GM12878 (cell line): ENCODE data around the gene CST8. TPM values are rescaled to one million over a fixed set of nuclear protein-coding genes. Genes with fewer than 3 reads are reported as not detected.

Experiments
- polyA plus RNA-seq, 11 experiments: library from polyadenylated mRNA; depleted of rRNA in 4 of 11; unstranded in 6 of 11; stranded (reverse) in 5 of 11; fragments of >200 nt; fragmentation: Nextera tagmentation in 4 of 11; fragmentation: Illumina TruSeq in 1 of 11; extraction: Ambion mirVana in 4 of 11; extraction: Trizol in 1 of 11; gene quantifications; 1 replicate in 1 of 11; 2 replicates in 10 of 11; pipeline versions ENCODE4 v1.2.1 to v1.2.3, GENCODE V29; 2011 to 2016; ENCODE audit warnings: inconsistent platforms in 2 of 11, missing spikeins in 2 of 11, low read depth in 1 of 11
- small RNA-seq: library from RNA; depleted of rRNA; stranded (forward); fragments of <200 nt; gene quantifications from one replicate; pipeline ENCODE3, GENCODE V24; 2014
- total RNA-seq, 4 experiments: library from RNA; depleted of rRNA in 3 of 4; stranded (reverse); fragments of >200 nt in 3 of 4; fragmentation: Illumina TruSeq in 1 of 4; extraction: Trizol in 1 of 4; gene quantifications; 2 replicates each; pipeline versions ENCODE4 v1.2.1 to v1.2.3, GENCODE V29; 2013 to 2021

The CST8 gene
- total and polyA plus RNA-seq, 10 of the 15 experiments (the other 5 are each of a cell fraction or from before 2014, with no cell fraction given): not detected

Small RNAs within 50 kb of the gene (small RNA-seq; reads per million reads assigned to genes)
- not detected for gene RF00019

Other genes with a start within 250 kb of the CST8 start
Only the 7 nearest of the 9 such genes appear.
- 61.5 and 65.2 TPM in 2 replicates for gene NXT1, start 140.3 kb upstream of the CST8 start, total RNA-seq (2014; rRNA removed)
- 32.1 and 36.3 TPM in 2 replicates for gene NXT1, start 140.3 kb upstream of the CST8 start, total RNA-seq (2014; rRNA removed; fragmentation: Illumina TruSeq; extraction: Trizol)
- gene NXT1, start 140.3 kb upstream of the CST8 start, total RNA-seq (2021): 34.4 and 36.9 TPM in 2 replicates
- gene NXT1, start 140.3 kb upstream of the CST8 start, polyA plus RNA-seq (2011; rRNA removed): 38.5 and 50.0 TPM in 2 replicates
- 37.9 and 42.6 TPM in 2 replicates for gene NXT1, start 140.3 kb upstream of the CST8 start, polyA plus RNA-seq (2014; fragmentation: Illumina TruSeq; extraction: Trizol)
- 10 to 100 TPM; 10.2 to 24.2 TPM for gene NXT1, start 140.3 kb upstream of the CST8 start, polyA plus RNA-seq (2014; fragmentation: Nextera tagmentation; extraction: Ambion mirVana)
- gene NXT1, start 140.3 kb upstream of the CST8 start, polyA plus RNA-seq (2014; rRNA removed): 59.4 and 62.1 TPM in 2 replicates
- gene NXT1, start 140.3 kb upstream of the CST8 start, polyA plus RNA-seq (2016; fragmentation: Nextera tagmentation; extraction: Ambion mirVana): 10 to 100 TPM; 59.3 to 66.7 TPM
- 8.7 and 14.0 TPM in 2 replicates for gene GZF1, start 128.9 kb upstream of the CST8 start, total RNA-seq (2014; rRNA removed)
- 7.8 and 9.9 TPM in 2 replicates for gene GZF1, start 128.9 kb upstream of the CST8 start, total RNA-seq (2014; rRNA removed; fragmentation: Illumina TruSeq; extraction: Trizol)
- 9.5 and 10.7 TPM in 2 replicates for gene GZF1, start 128.9 kb upstream of the CST8 start, total RNA-seq (2021)
- 11.7 and 19.5 TPM in 2 replicates for gene GZF1, start 128.9 kb upstream of the CST8 start, polyA plus RNA-seq (2011; rRNA removed)
- gene GZF1, start 128.9 kb upstream of the CST8 start, polyA plus RNA-seq (2014; fragmentation: Illumina TruSeq; extraction: Trizol): 6.2 and 13.5 TPM in 2 replicates
- gene GZF1, start 128.9 kb upstream of the CST8 start, polyA plus RNA-seq (2014; fragmentation: Nextera tagmentation; extraction: Ambion mirVana): 1 to 10 TPM; 2.2 to 2.4 TPM
- gene GZF1, start 128.9 kb upstream of the CST8 start, polyA plus RNA-seq (2014; rRNA removed): 9.5 and 12.4 TPM in 2 replicates
- gene GZF1, start 128.9 kb upstream of the CST8 start, polyA plus RNA-seq (2016; fragmentation: Nextera tagmentation; extraction: Ambion mirVana): 1 to 10 TPM; 6.9 to 7.1 TPM
- 7.2 and 8.8 TPM in 2 replicates for gene NAPB, start 69.6 kb upstream of the CST8 start, total RNA-seq (2014; rRNA removed)
- 7.1 and 8.6 TPM in 2 replicates for gene NAPB, start 69.6 kb upstream of the CST8 start, total RNA-seq (2014; rRNA removed; fragmentation: Illumina TruSeq; extraction: Trizol)
- 6.6 and 8.5 TPM in 2 replicates for gene NAPB, start 69.6 kb upstream of the CST8 start, total RNA-seq (2021)
- gene NAPB, start 69.6 kb upstream of the CST8 start, polyA plus RNA-seq (2011; rRNA removed): 15.9 and 23.1 TPM in 2 replicates
- gene NAPB, start 69.6 kb upstream of the CST8 start, polyA plus RNA-seq (2014; fragmentation: Illumina TruSeq; extraction: Trizol): 8.0 and 10.8 TPM in 2 replicates
- gene NAPB, start 69.6 kb upstream of the CST8 start, polyA plus RNA-seq (2014; fragmentation: Nextera tagmentation; extraction: Ambion mirVana): 1 to 10 TPM; 2.1 to 2.3 TPM
- gene NAPB, start 69.6 kb upstream of the CST8 start, polyA plus RNA-seq (2014; rRNA removed): 9.2 and 10.2 TPM in 2 replicates
- 1 to 10 TPM; 6.0 to 7.2 TPM for gene NAPB, start 69.6 kb upstream of the CST8 start, polyA plus RNA-seq (2016; fragmentation: Nextera tagmentation; extraction: Ambion mirVana)
- gene CSTL1, start 51.4 kb upstream of the CST8 start, total RNA-seq (2014; rRNA removed): not detected in 2 replicates
- not detected in 2 replicates for gene CSTL1, start 51.4 kb upstream of the CST8 start, total RNA-seq (2014; rRNA removed; fragmentation: Illumina TruSeq; extraction: Trizol)
- gene CSTL1, start 51.4 kb upstream of the CST8 start, total RNA-seq (2021): not detected in 2 replicates
- not detected in 2 replicates for gene CSTL1, start 51.4 kb upstream of the CST8 start, polyA plus RNA-seq (2011; rRNA removed)
- gene CSTL1, start 51.4 kb upstream of the CST8 start, polyA plus RNA-seq (2014; fragmentation: Illumina TruSeq; extraction: Trizol): not detected in 2 replicates
- not detected for gene CSTL1, start 51.4 kb upstream of the CST8 start, polyA plus RNA-seq (2014; fragmentation: Nextera tagmentation; extraction: Ambion mirVana)
- gene CSTL1, start 51.4 kb upstream of the CST8 start, polyA plus RNA-seq (2014; rRNA removed): not detected in 2 replicates
- gene CSTL1, start 51.4 kb upstream of the CST8 start, polyA plus RNA-seq (2016; fragmentation: Nextera tagmentation; extraction: Ambion mirVana): not detected
- not detected in 2 replicates for gene CST11, start 38.2 kb upstream of the CST8 start, total RNA-seq (2014; rRNA removed)
- gene CST11, start 38.2 kb upstream of the CST8 start, total RNA-seq (2014; rRNA removed; fragmentation: Illumina TruSeq; extraction: Trizol): not detected in 2 replicates
- not detected in 2 replicates for gene CST11, start 38.2 kb upstream of the CST8 start, total RNA-seq (2021)
- 0.33 and 0.35 TPM in 2 replicates for gene CST11, start 38.2 kb upstream of the CST8 start, polyA plus RNA-seq (2011; rRNA removed)
- not detected in 2 replicates for gene CST11, start 38.2 kb upstream of the CST8 start, polyA plus RNA-seq (2014; fragmentation: Illumina TruSeq; extraction: Trizol)
- not detected for gene CST11, start 38.2 kb upstream of the CST8 start, polyA plus RNA-seq (2014; fragmentation: Nextera tagmentation; extraction: Ambion mirVana)
- gene CST11, start 38.2 kb upstream of the CST8 start, polyA plus RNA-seq (2014; rRNA removed): not detected in 2 replicates
- gene CST11, start 38.2 kb upstream of the CST8 start, polyA plus RNA-seq (2016; fragmentation: Nextera tagmentation; extraction: Ambion mirVana): not detected
- not detected in 2 replicates for gene CST9L, start 77.4 kb downstream of the CST8 start, total RNA-seq (2014; rRNA removed)
- gene CST9L, start 77.4 kb downstream of the CST8 start, total RNA-seq (2014; rRNA removed; fragmentation: Illumina TruSeq; extraction: Trizol): not detected in 2 replicates
- gene CST9L, start 77.4 kb downstream of the CST8 start, total RNA-seq (2021): not detected in 2 replicates
- gene CST9L, start 77.4 kb downstream of the CST8 start, polyA plus RNA-seq (2011; rRNA removed): not detected in 2 replicates
- gene CST9L, start 77.4 kb downstream of the CST8 start, polyA plus RNA-seq (2014; fragmentation: Illumina TruSeq; extraction: Trizol): not detected in 2 replicates
- gene CST9L, start 77.4 kb downstream of the CST8 start, polyA plus RNA-seq (2014; fragmentation: Nextera tagmentation; extraction: Ambion mirVana): not detected
- not detected in 2 replicates for gene CST9L, start 77.4 kb downstream of the CST8 start, polyA plus RNA-seq (2014; rRNA removed)
- not detected for gene CST9L, start 77.4 kb downstream of the CST8 start, polyA plus RNA-seq (2016; fragmentation: Nextera tagmentation; extraction: Ambion mirVana)
- gene CST9, start 114.8 kb downstream of the CST8 start, total RNA-seq (2014; rRNA removed): not detected in 2 replicates
- not detected in 2 replicates for gene CST9, start 114.8 kb downstream of the CST8 start, total RNA-seq (2014; rRNA removed; fragmentation: Illumina TruSeq; extraction: Trizol)
- gene CST9, start 114.8 kb downstream of the CST8 start, total RNA-seq (2021): not detected in 2 replicates
- gene CST9, start 114.8 kb downstream of the CST8 start, polyA plus RNA-seq (2011; rRNA removed): not detected in 2 replicates
- not detected in 2 replicates for gene CST9, start 114.8 kb downstream of the CST8 start, polyA plus RNA-seq (2014; fragmentation: Illumina TruSeq; extraction: Trizol)
- gene CST9, start 114.8 kb downstream of the CST8 start, polyA plus RNA-seq (2014; fragmentation: Nextera tagmentation; extraction: Ambion mirVana): not detected
- gene CST9, start 114.8 kb downstream of the CST8 start, polyA plus RNA-seq (2014; rRNA removed): not detected in 2 replicates
- not detected for gene CST9, start 114.8 kb downstream of the CST8 start, polyA plus RNA-seq (2016; fragmentation: Nextera tagmentation; extraction: Ambion mirVana)